GM19035 (cell line): Measurements from ENCODE around the gene C11orf98.
"Not testable (repeated sequence)": the region's sequence is repeated elsewhere in the genome, so short reads cannot be mapped to it uniquely, and the experiment has no call there.

Experiments
- ATAC-seq: cut with Tn5 transposase; IDR thresholded peaks from one replicate; pipeline ENCODE4 v1.9.1; 2021; ENCODE audit not compliant: unreplicated experiment

C11orf98 gene

DNA sequence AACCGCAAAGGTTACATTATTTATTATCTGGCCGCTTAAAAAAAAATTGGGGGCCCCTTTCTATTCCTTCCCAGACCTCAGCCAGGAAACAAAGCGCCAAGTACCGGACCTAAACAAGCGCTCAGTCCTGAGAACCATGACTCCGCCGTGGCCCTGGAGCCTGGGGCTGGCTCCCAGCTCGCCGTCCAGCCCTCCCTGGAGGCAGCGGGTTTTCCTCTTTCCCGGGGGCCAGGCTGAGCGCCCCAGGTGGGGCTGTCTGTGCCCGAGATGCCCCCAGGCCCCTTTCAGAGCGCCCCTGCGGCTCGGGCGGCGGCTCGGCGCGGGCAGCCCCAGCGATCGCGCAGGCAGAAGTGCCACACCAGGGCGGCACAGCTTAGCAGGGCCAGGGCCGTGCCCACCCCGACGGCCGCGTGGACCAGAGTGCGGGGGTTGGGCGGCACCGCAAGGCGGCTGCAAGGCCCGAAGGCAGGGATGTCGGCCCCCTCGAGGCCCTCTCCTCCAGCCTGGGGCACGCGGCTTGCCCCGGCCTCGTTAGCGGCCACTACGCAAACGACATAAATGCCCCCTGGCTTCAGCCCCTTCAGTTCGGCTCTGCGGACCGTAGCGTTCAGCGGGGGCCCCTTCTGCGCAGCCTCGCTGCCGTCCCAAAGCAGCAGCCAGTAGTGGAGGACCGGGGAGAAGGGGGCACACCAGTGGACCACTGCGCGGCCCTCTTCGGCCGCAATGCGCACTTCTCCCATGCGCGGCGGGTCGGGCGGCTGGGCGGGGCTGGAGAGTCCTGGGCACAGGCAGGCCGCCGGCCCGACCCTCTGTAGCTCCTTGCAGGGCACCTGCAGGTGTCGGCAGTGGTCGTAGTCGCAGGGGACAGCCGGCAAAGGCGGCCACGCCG lies 22.7 kb upstream of the C11orf98 start:
- ATAC-seq: no peak

GRCh38 chr11:62682518-62682917 lies 17.5 kb upstream of the C11orf98 start:
- no peak for ATAC-seq

GRCh38 chr11:62680825-62681240 lies 15.8 kb upstream of the C11orf98 start:
- no peak for ATAC-seq

DNA sequence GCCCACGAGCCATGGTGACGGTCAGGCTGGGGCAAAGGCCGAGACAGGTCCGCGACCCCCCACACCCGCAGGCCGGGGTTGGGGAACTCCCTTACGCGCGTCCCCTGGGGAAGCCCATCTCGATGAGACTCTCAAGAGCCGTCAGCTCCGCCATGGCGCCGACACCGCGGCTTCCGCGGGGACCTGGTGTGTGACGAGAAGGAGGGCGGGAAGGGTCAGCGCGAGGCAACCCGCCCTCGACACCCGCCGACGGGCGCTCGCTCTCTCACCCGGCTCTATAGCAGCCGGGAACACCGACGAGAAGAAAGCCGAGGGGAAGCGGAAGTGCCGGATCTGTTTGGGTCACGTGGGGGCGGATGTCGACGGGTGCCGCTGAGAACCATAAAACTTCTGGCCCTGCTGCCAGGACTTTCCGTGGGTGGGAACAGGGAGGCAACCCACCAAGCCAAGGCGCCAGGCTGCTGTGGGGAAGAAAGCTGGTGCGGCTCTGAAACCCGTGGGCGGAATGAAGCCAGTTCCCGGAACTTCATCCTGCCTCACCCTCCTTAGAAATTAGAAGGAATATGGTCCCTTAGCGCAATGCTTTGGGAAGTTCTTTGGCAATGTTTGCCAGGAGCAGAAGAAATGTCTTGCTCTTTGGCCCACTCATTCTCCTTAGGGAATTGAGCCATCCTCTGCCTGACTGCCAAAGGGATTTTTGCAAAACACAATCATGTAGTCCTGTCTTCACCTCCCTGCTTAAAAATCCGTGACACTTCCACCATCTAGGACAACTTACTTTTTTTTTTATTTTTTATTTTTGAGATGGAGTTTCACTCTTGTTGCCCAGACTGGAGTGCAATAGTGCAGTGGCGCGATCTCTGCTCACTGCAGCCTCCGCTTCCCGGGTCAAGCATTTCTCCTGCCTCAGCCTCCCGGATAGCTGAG lies 14.0 kb upstream of the C11orf98 start, which contains the start of gene UBXN1:
TSS of gene UBXN1 (minus strand) at position 304 of the 927 bp plus-strand sequence. CDS start at position 154, 150 bp downstream.
- ATAC-seq: peak; percentile 71

- no peak for ATAC-seq
Measured at GRCh38 chr11:62678433-62678769, 13.4 kb upstream of the C11orf98 start.

GRCh38 chr11:62677714-62678113 lies 12.7 kb upstream of the C11orf98 start:
- no peak for ATAC-seq

DNA sequence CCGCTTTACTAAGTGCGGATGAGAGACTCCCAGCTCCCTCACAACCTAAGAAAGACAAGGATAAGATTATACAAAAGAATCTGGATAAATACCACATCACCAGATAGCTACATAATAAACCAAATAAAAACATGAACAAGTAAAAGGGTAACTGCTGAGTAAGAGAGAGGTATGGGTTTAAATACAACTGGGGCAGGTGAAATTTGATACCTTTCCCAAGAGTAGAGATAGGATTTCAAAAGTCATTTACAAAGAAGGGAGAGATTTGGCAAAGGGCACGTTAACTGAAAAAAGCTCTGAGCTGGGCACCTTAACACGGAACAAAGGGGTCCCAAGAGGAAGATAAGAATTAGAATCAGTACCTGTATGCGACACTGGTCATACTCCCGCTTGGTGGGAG lies 12.1 kb upstream of the C11orf98 start:
- ATAC-seq: no peak

- ATAC-seq: no peak
Measured at GRCh38 chr11:62676698-62677097, 11.7 kb upstream of the C11orf98 start.

DNA sequence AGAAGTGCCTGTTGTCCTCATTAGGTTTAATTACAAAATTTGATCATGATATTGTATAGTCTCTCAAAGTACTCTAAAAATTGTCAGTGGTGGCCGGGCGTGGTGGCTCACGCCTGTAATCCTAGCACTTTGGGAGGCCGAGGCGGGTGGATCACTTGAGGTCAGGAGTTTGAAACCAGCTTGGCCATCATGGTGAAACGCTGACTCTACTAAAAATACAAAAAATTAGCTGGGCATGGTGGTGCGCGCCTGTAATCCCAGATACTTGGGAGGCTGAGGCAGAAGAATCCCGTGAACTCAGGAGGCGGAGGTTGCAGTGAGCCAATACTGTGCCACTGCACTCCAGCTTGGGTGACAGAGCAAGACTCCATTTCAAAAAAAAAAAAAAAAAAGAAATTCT lies 10.4 kb upstream of the C11orf98 start:
- ATAC-seq: not testable (repeated sequence)

GRCh38 chr11:62673196-62673525 lies 8.2 kb upstream of the C11orf98 start:
- no peak for ATAC-seq

- peak; percentile 57 for ATAC-seq
Measured at GRCh38 chr11:62671608-62672389, 6.8 kb upstream of the C11orf98 start, which contains the start of the genes LBHD1 and UQCC3. Gene LBHD1, minus strand, starts transcription at chr11:62672267. Its CDS starts 2,236 bp downstream, at chr11:62670031. Gene UQCC3, plus strand, starts transcription at chr11:62671673. Its CDS starts 73 bp downstream, at chr11:62671746.

GRCh38 chr11:62671236-62671607 lies 6.2 kb upstream of the C11orf98 start:
- peak; percentile 1 for ATAC-seq

DNA sequence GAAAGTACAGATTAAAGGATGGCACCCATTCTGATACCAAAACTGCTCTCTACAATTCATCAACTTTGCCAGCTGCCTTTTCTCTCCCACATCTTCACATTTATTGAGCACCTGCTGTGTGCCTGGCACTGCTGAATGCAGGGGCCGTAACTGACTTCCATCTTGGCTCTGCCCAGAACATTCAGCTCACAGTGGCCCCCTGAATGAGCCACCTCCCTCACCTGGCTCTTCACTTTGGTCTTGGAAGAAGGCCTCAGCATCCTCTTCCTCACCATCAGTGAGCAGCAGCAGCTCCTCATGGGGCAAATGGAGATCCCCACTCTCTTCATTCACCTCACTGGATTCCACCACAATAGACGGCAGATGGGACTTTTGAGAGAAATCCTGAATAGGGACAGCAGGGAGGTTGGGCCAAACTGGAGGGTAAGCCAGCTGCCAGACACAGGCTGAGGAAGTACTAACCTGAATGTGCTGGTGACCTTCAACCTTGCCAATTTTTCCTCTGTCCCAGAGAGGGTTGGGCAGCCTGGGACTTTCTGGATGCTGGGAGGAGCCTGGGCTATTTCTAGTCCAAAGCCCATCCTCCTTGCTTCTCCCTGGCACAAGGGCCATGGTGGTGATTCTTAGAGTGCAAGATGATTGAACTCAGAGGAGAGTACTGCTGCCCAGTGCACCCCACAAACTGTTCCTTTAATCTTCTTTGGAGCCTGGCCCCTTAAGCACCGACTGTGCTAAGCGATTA lies 4.6 kb upstream of the C11orf98 start:
- ATAC-seq: no peak

DNA sequence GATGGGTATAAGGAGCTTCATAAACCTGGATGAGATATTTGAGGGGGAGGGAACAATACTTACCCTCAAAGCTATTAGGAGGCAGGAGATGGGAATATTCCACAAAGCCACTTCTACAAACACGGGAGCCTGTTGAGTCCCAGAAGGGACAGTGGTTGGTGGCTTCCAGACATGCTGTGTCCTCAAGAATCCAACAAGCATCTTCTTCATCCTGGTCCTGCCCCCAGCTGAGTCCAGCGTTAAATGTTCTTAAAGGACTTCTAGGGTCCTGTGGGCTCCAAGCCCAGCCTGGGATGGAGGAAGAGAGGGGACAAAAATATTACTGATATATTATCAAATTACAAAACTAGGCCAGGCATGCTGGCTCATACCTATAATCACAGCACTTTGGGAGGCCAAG lies 2.5 kb upstream of the C11orf98 start:
- no peak for ATAC-seq

- ATAC-seq: no peak
Measured at GRCh38 chr11:62666259-62666926, 1.4 kb upstream of the C11orf98 start.

GRCh38 chr11:62665599-62666258 lies 719 bp upstream of the C11orf98 start:
- ATAC-seq: peak; percentile 13

GRCh38 chr11:62664405-62665074 lies 470 bp downstream of the C11orf98 start:
- ATAC-seq: peak; percentile 23

- no peak for ATAC-seq
Measured at GRCh38 chr11:62656796-62657429, 8.1 kb downstream of the C11orf98 start.
